OCI-LY3 (cell line): ENCODE data around the gene NXNL1.

Experiments
- H2AFZ ChIP-seq: fragments of 200-600, 300-600 bp; shearing (Covaris generic); 2 replicates; pipeline ENCODE4 v1.6.0; 2014; ENCODE audit warnings: antibody characterized with exemption, low read depth, low read length
- H3K27ac ChIP-seq: fragments of 200-600, 300-600 bp; sonication (generic); 2 replicates; pipeline ENCODE4 v1.5.1; 2014; ENCODE audit warnings: mild to moderate bottlenecking, low read length, moderate library complexity, mixed read lengths
- H3K27me3 ChIP-seq: fragments of 200-600, 300-600 bp; sonication (generic); 2 replicates; pipeline ENCODE4 v1.6.1; 2014; ENCODE audit warnings: low read depth, low read length, mixed read lengths
- H3K36me3 ChIP-seq: fragments of 200-600, 300-600 bp; sonication (generic); replicated peaks from 2 replicates; pipeline ENCODE3; 2014; ENCODE audit warnings: low read depth, low read length, mixed read lengths
- H3K4me1 ChIP-seq: fragments of 300-600, 200-600 bp; sonication (generic); 2 replicates; pipeline ENCODE4 v1.6.1; 2014; ENCODE audit warnings: low read length, mixed read lengths
- H3K4me2 ChIP-seq: fragments of 200-600, 300-600 bp; sonication (generic); 2 replicates; pipeline ENCODE4 v1.6.1; 2014; ENCODE audit warnings: low read length, mixed read lengths
- H3K4me3 ChIP-seq: fragments of 300-600, 200-600 bp; sonication (generic); 2 replicates; pipeline ENCODE4 v1.5.1; 2014; ENCODE audit warnings: antibody characterized with exemption, mild to moderate bottlenecking, low read length, moderate library complexity
- H3K79me2 ChIP-seq: fragments of 300-600, 200-600 bp; shearing (Covaris generic); 2 replicates; pipeline ENCODE4 v1.6.1; 2014; ENCODE audit warnings: mild to moderate bottlenecking, low read length, mixed read lengths
- H3K9ac ChIP-seq: fragments of 300-600, 200-600 bp; shearing (Covaris generic); 2 replicates; pipeline ENCODE4 v1.6.0; 2014; ENCODE audit warnings: mild to moderate bottlenecking, low read length, moderate library complexity
- H3K9me3 ChIP-seq: fragments of 200-600, 300-600 bp; shearing (Covaris generic); 2 replicates; pipeline ENCODE4 v1.6.1; 2014; ENCODE audit warnings: low read length, mixed read lengths; ENCODE audit not compliant: insufficient read depth
- H4K20me1 ChIP-seq: fragments of 200-600, 300-600 bp; sonication (generic); 2 replicates; pipeline ENCODE4 v1.6.1; 2016; ENCODE audit warnings: low read length, mixed read lengths; ENCODE audit not compliant: insufficient read depth
- EZH2phosphoT487 ChIP-seq: fragments of 200-600 bp; shearing (Covaris generic); IDR thresholded peaks from 2 replicates; pipeline ENCODE4 v1.6.1; 2018; ENCODE audit warnings: antibody characterized with exemption, mixed run types, low read depth
- TF ChIP-seq, protein P1 (sequence below): fragments of 200-600, 300-600 bp; sonication (generic); IDR thresholded peaks from 2 replicates; pipeline ENCODE4 v1.5.1; 2014; ENCODE audit warnings: antibody characterized with exemption, low read length, low read depth

Gene NXNL1

DNA sequence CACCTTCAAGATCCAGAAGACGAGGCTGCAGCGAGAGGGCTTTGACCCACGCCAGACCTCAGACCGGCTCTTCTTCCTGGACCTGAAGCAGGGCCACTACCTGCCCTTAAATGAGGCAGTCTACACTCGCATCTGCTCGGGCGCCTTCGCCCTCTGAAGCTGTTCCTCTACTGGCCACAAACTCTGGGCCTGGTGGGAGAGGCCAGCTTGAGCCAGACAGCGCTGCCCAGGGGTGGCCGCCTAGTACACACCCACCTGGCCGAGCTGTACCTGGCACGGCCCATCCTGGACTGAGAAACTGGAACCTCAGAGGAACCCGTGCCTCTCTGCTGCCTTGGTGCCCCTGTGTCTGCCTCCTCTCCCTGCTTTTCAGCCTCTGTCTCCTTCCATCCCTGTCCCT, 43.7 kb upstream of the NXNL1 start:
- H3K9me3 ChIP-seq: no peaks in the 10 kb centered on the region
- H4K20me1 ChIP-seq: no peaks in the 10 kb centered on the region
- no peaks in the 10 kb centered on the region for H3K4me1 ChIP-seq

DNA sequence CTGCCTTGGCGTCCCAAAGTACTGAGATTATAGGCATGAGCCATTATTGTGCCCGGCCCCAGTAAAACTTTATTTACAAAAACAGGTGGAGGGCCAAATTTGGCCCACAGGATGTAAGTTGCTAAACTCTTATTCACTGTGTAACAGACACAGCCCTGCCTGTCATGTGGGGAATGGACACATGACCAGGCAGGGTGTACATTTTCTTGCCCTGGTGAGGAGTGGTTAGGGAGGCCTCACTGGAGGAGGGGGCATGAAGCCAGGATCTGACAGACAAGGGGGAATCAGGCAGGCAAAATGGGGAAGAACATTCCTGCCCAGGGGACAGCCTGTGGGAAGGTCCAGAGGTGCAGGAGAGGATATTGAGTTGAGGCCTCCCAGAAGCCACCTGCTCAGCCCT, 43.3 kb upstream of the NXNL1 start:
- TF ChIP-seq, protein P1, sequence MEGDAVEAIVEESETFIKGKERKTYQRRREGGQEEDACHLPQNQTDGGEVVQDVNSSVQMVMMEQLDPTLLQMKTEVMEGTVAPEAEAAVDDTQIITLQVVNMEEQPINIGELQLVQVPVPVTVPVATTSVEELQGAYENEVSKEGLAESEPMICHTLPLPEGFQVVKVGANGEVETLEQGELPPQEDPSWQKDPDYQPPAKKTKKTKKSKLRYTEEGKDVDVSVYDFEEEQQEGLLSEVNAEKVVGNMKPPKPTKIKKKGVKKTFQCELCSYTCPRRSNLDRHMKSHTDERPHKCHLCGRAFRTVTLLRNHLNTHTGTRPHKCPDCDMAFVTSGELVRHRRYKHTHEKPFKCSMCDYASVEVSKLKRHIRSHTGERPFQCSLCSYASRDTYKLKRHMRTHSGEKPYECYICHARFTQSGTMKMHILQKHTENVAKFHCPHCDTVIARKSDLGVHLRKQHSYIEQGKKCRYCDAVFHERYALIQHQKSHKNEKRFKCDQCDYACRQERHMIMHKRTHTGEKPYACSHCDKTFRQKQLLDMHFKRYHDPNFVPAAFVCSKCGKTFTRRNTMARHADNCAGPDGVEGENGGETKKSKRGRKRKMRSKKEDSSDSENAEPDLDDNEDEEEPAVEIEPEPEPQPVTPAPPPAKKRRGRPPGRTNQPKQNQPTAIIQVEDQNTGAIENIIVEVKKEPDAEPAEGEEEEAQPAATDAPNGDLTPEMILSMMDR: no peak
- no peak for TF ChIP-seq EZH2phosphoT487
- H3K4me1 ChIP-seq: no peaks in the 10 kb centered on the region
- peaks cover 8% of the 10 kb centered on the region for H3K36me3 ChIP-seq
- no peak overlapping the region for H3K4me3 ChIP-seq
- H3K27ac ChIP-seq: no peak overlapping the region
- H3K79me2 ChIP-seq: peaks cover 27% of the 10 kb centered on the region
- H3K4me2 ChIP-seq: no peak overlapping the region
- no peaks in the 10 kb centered on the region for H4K20me1 ChIP-seq
- H3K9me3 ChIP-seq: no peaks in the 10 kb centered on the region
- H3K9ac ChIP-seq: no peak overlapping the region
- no peaks in the 10 kb centered on the region for H3K27me3 ChIP-seq
- H2AFZ ChIP-seq: no peak overlapping the region

More for the DNA sequence above, 43.7 kb upstream of the NXNL1 start:
- Histone ChIP-seq H3K36me3 (peaks cover 8% of the 10 kb centered on the region), H3K27me3 (no peaks in the 10 kb centered on the region), H2AFZ (no peak overlapping the region), H3K4me3 (no peak overlapping the region), H3K9ac (no peak overlapping the region), H3K79me2 (peaks cover 31% of the 10 kb centered on the region), H3K27ac (no peak overlapping the region), H3K4me2 (no peak overlapping the region)
- TF ChIP-seq, protein P1: no peak
- no peak for TF ChIP-seq EZH2phosphoT487

DNA sequence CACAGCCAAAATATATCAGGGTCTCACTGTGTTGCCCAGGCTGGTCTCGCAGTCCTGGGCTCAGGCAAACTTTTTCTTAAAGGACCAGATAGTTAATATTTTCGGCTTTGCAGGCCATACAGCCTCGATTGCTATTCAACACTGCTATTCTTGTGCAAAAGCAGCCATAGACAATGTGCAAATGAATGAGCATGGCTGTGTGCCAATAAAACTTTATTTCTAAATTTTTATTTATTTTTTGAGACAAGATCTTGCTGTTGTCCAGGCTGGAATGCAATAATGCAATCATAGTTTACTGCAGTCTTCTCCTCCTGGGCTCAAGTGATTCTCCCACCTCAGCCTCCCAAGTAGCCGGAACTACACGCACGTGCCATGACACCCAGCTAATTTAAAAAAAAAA, 42.5 kb upstream of the NXNL1 start:
- H3K9me3 ChIP-seq: no peaks in the 10 kb centered on the region
- no peak overlapping the region for H3K4me2 ChIP-seq
- no peaks in the 10 kb centered on the region for H3K4me1 ChIP-seq
- H3K79me2 ChIP-seq: peaks cover 19% of the 10 kb centered on the region
- TF ChIP-seq EZH2phosphoT487: no peak
- TF ChIP-seq, protein P1: no peak
- peaks cover 6% of the 10 kb centered on the region for H3K36me3 ChIP-seq
- no peaks in the 10 kb centered on the region for H3K27me3 ChIP-seq
- H3K27ac ChIP-seq: no peak overlapping the region
- no peaks in the 10 kb centered on the region for H4K20me1 ChIP-seq
- H2AFZ ChIP-seq: no peak overlapping the region
- H3K9ac ChIP-seq: no peak overlapping the region
- no peak overlapping the region for H3K4me3 ChIP-seq

DNA sequence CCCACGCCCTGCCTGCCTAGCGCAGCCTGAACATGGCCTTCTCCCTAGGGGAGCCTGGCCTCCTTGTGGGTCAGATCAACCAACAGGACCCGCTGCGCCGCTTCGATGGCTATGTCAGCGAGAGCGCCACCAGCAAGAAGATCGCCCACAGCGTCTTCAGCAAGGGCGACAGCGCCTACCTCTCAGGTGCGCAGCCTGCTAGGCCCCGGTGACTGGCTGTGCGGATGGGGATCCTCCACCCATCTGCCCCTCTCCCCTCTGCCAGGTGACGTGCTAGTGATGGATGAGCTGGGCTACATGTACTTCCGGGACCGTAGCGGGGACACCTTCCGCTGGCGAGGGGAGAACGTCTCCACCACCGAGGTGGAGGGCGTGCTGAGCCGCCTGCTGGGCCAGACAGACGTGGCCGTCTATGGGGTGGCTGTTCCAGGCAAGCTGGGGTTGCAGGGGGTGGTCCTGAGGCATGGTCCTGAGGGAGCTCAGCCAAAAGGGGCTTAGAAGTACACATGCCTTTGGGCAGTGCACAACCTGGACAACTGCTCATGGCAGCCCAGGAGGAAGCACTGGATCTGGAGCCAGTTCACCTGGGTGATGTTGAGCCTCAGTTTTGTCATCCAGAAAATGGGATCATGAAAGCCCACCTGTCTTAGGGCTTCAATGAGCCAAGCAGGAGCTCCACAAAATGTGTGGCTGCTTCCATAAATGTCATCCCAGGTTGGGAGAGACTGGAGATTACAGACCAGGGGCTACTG, 39.9 kb upstream of the NXNL1 start:
- Histone ChIP-seq H3K9me3 (no peaks in the 10 kb centered on the region), H3K4me2 (no peak overlapping the region), H3K9ac (no peak overlapping the region), H4K20me1 (no peaks in the 10 kb centered on the region), H3K4me1 (peaks cover 7% of the 10 kb centered on the region), H3K4me3 (no peak overlapping the region), H3K27me3 (no peaks in the 10 kb centered on the region), H3K79me2 (0 out of 2 replicates have a peak, but pooled peaks cover 3% of the 10 kb centered on the region), H3K27ac (no peak overlapping the region), H3K36me3 (no peaks in the 10 kb centered on the region), H2AFZ (no peak overlapping the region)
- TF ChIP-seq EZH2phosphoT487: no peak
- TF ChIP-seq, protein P1: no peak
